C4-2B (cell line): ENCODE measurements around the gene SELENOS.

Experiments
- CTCF ChIP-seq: fragments of 450-650 bp; conservative IDR thresholded peaks from 2 replicates; pipeline ENCODE4 v1.5.1; 2017; ENCODE audit warnings: mild to moderate bottlenecking
- ZFX ChIP-seq: fragments of 450-650 bp; IDR thresholded peaks from 2 replicates; pipeline ENCODE4 v1.6.1; 2017

- TF ChIP-seq CTCF = no peak
- TF ChIP-seq ZFX = no peak
Measured at GRCh38 chr15:101277943-101278564, 769 bp upstream of the SELENOS start.
